TTC549 (cell line): Measurements from ENCODE around the gene CTBP2.
"Not testable (repeated sequence)": the region's sequence is repeated elsewhere in the genome, so short reads cannot be mapped to it uniquely, and the experiment has no call there.

Experiments
- FAIRE-seq: peaks from 2 replicates; lab custom pipeline; 2012; peaks lifted over from hg19 to GRCh38; lab: Jason Lieb, UNC

The CTBP2 gene

GRCh38 chr10:124996854-124997215 is 163.5 kb downstream of the CTBP2 start:
- FAIRE-seq = no peak

GRCh38 chr10:124996127-124996853 is 164.1 kb downstream of the CTBP2 start:
- FAIRE-seq = no peak

GRCh38 chr10:124995605-124996004 is 164.8 kb downstream of the CTBP2 start:
- no peak for FAIRE-seq

GRCh38 chr10:124994573-124995473 is 165.5 kb downstream of the CTBP2 start:
- FAIRE-seq = no peak

GRCh38 chr10:124993736-124994451 is 166.5 kb downstream of the CTBP2 start:
- no peak for FAIRE-seq

DNA sequence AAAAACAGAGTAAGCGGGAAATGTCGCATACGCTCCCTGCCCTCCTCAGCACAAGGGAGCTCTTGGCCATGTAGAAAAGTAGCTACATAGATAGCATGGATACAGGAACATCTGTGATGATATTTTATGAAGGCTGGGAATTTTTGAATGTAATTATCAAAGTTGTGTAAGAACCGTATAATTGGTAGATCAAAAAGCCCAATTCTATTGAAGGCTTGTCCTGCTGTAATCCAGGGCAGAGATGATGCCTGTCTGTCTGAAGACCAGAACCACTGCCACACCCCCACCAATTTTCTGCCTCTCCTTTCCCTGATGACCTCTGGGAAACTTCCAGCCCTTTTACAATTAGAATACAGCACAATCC is 167.0 kb downstream of the CTBP2 start:
- FAIRE-seq = no peak

DNA sequence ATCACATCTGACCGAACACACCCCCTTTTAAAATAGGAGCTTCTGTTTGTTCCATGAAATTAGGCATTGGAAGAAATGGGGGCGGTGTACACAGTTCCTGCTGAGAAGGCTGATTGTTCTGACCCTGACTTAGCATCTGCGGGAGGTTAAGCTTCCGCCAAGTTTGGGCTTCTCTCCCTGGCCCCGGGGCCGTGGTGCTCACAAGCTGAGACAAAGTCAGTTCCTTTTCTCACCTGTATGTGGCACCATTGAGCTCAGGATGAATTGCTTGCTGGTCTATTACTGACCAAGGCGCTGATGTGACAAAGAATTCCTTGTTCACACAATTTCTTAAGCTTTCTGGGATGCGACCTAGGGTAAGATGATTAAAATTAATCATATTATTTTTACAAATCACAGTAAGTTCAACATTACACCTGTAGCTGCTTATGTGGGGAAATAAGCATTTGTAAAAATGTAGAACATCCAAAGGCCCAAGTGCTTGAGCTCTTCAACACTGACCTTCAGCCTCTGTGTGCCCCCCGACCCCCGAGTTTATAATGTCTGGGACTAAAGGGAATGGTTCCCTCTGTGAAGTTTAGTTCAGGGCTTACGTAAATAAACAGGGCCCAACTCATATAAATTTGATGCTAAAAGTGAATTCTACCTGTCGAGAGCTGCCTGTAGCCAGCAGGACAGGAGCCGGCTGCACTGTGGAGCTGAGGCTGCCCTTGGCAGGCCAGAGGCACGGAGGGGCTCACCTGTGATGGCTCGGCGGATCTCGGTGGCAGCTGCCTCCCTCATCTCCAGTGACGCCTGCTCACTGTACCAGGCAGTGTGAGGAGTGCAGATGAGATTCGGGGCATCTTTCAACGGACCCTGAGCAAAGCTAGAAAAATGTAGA is 167.7 kb downstream of the CTBP2 start:
- FAIRE-seq = no peak

DNA sequence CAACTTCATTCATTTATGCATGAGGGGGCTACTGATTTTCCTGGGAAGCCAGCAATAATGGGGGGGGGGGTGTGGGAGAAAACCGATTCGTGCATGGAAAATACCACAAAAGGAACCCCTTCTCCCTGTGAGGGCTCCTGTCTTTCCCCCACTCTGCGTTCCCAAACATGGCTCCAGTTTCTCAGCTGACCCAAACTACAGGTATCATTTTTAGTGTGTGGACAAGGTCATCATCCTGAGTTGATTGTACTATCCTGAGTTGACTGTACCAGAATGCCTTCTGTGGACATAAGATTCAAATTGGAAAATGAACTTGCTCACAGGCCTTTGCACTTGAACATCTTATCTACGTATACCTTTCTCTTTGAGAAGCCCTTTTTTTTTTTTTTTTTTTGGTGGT is 168.5 kb downstream of the CTBP2 start:
- FAIRE-seq = no peak

DNA sequence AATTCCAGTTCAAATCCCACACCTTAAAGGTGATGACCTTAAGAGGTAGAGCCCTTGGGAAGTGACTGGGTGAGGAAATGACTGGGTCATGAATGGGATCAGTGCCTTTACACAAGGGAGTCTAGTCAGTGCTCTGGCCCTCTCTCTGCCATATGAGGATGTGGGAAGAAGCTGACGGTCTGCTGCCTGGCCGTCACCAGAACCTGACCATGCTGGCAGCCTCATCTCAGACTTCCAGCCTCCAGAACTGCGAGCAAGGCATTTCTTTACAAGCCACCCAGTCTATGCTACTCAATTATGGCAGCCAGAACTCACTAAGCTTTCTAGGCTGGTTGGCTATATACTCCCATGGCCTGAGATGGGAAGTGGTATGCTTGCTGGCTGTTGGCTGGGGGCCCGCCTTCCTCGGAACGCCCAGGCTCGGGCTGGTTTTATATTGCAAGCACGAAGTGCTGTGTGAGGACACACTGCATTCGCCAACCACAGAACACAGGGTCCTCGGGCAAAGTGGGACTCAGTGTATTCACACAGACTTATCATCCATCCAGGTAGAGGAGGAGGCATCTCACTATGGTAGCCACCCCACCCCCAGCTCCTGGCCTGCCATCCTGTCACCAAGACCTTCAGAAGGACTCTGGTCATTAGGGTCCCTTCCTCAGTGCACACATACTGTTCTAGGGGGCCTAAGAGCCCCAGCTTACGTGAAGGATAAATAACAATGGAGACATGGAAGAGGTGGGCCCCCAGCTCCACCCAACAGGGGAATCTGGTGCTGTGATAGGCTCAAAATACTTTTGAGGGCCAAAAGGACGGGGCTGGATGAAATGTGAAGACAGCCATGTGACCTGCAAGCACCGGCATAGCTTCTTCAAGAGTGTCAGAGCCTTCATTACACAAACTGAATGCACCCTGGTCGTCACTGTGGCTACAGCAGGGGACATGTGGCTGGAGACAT is 169.4 kb downstream of the CTBP2 start:
- FAIRE-seq = no peak

DNA sequence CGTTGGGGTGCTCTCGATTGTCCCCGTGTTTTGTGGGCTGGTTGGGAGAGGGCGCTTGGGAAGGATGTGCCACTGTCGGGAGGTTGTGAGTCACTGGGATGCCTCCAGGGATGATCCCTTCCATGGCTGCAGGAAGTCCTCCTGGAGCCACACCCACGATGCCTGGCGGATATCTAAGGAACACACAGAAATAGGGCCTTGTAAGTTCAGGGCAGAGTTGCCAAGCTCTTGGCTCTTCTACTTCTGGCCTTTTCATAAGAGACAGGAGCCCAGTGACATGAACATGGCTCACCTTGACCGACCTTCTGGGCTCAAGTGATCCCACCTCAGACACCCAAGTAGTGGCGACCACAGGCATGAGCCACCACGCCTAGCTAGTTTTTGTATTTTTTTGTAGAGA is 170.8 kb downstream of the CTBP2 start:
- no peak for FAIRE-seq

DNA sequence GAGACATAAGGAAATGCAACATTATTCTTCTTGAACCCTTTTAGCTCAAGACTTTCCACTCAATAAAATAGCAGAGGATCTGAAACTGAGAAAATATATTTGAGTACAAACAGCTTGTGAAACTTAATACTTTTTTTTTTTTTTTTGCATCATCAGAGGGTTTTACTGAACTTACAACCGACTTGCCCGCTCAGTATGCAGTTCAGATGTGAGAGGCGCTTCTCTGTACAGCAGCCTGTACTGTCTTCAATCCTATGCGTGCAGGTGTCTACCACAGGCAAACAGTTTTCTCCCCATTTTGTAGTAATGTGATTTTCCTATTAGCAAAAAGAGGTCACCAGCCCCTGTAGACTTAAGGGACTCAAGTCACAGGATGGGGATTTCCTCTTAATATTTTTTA is 171.6 kb downstream of the CTBP2 start:
- not testable (repeated sequence) for FAIRE-seq

GRCh38 chr10:124987788-124988187 is 172.6 kb downstream of the CTBP2 start:
- FAIRE-seq = no peak

DNA sequence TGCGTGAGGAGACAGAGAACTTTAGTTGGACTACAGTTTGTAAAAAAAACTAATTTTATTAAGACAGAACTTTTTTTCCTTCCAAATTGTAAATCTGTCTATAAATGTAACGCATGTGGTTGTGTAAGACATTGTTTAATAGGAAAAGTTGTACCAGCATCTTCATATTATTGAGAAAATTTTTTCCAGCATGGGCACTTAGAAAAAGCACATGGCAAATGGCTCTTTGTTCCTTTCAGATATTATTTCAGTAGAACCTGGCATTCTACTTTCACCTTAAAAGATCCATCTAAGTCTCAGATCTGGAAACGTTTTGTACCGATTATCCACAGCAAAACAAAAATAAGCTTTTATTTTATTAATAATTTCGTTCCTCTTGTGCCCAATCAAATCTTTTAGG is 175.2 kb downstream of the CTBP2 start:
- FAIRE-seq = no peak

- no peak for FAIRE-seq
Observed at GRCh38 chr10:124984376-124984775, 176.0 kb downstream of the CTBP2 start.

GRCh38 chr10:124983321-124983720 is 177.0 kb downstream of the CTBP2 start:
- no peak for FAIRE-seq

GRCh38 chr10:124978376-124978725 is 182.0 kb downstream of the CTBP2 start:
- no peak for FAIRE-seq

GRCh38 chr10:124977648-124978375 is 182.6 kb downstream of the CTBP2 start:
- FAIRE-seq = no peak

DNA sequence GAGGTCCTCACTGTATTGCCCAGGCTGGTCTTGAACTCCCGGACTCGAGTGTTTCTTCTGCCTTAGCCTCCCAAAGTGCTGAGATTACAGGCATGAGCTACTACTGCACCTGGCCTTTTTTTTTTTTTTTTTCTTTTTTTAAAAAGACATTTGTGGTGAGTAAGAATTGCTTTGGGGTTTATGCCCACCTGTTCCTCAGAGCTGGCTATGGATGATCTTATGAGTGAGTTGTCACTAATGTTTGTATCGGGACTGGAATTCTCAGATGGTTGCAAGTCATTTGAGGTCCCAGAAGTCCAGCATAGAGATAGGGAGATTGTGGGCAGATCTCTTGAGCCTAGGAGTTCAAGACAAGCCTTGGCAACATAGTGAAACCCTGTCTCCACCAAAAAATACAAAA is 183.2 kb downstream of the CTBP2 start:
- FAIRE-seq = no peak

GRCh38 chr10:124975977-124976514 is 184.3 kb downstream of the CTBP2 start:
- FAIRE-seq = no peak

- no peak for FAIRE-seq
Observed at GRCh38 chr10:124974131-124974530, 186.2 kb downstream of the CTBP2 start.
